Islet precursor cell (in vitro differentiated cells): ENCODE data around the gene CYP1B1.
"Not testable (repeated sequence)": the region's sequence is repeated elsewhere in the genome, so short reads cannot be mapped to it uniquely, and the experiment has no call there.

Experiments used
- DNase-seq: peaks from one replicate; pipeline ENCODE4 v3.0.0-alpha.2; 2018

The CYP1B1 gene

DNA sequence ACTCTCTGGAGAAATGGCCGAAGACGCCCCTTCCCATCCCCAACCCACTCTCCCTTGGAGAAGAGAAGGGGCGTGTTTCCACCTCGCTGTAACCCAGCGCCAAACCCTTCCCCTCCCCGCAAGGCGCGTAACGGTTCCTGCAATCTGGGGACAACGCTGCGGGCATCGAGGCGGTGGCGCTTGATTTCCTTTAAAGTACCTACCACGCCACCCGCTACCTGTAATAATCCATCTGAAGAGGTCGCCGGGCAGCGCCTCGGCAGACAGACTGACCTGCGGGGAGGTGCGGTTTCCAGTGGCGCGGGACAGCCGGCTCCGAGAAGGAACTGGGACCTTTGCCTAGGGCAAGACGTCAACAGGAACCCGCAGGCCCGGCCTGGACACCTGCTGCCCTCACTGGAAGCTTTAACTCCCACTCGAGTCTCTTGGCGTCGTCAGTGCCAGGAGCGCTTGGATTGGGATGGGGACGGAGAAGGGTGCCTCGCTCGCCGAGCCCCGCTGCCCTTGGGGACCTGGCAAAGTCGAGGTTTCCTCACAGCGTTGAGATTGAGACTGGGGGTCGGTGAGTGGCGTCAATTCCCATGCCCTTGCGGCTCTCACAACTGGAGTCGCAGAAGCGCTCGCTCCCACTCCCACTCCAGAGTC is at the start of gene CYP1B1:
Gene CYP1B1, minus strand, starts transcription at position 645 of the 645 bp plus-strand sequence. CDS start 763 bp downstream, outside the sequence.
- peak; percentile 63 for DNase-seq

DNA sequence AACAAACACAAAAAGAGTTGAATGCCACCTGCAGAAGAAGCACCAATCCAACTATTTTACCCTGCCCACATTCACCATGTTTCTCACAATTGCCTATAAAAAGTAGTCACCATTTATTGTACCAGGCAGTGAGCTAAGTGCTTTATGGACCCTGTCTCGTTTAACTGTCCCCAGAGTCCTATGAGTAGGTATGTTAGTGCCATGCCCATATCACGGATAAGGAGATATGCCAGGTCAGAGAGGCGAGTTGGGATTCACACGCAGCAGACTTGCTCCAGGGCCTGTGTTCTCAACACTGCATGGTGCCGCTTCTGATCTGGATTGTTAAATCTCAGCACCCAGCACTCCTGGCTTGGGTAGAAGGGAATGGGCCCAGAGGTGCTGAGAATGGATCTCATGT is 49.1 kb upstream of the CYP1B1 start:
- no peak for DNase-seq

DNA sequence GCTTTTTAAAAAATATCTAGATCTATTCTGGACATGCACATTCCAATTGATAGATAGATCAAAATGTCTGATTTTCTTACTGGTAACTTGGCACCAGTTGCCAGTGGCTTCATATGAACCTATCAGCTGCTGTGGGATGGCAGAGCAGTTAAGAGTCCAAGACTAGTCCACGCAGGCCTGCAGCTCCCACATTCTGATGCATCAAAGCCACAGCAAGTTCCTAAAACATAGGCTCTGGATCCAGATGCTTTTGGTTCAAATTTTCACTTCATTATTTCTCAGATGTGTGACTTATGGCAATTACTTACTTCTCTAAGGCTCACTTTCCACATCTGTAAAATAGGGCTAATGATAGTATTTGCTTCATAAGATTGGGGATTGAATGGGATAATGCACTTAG is 48.0 kb upstream of the CYP1B1 start:
- no peak for DNase-seq

DNA sequence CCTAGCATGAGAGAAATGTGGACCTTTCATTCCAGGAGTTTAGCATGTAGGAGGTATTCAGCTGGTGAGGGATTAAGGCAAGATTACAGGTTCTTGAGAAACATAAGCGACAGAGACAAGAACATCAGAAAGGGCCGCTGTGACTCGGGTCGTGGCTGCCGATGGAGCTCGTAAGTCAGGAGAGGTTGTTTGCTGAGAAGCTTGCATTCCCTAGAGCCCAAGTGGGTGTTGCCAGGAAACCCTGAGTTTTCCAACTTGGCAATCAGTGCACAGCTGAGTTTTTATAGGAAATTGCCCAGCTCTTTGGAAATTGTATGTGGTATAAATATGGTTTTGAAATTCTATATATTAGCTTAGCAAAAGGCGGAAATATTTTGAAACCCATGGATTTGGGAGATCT is 46.4 kb upstream of the CYP1B1 start:
- DNase-seq, result no peak

DNA sequence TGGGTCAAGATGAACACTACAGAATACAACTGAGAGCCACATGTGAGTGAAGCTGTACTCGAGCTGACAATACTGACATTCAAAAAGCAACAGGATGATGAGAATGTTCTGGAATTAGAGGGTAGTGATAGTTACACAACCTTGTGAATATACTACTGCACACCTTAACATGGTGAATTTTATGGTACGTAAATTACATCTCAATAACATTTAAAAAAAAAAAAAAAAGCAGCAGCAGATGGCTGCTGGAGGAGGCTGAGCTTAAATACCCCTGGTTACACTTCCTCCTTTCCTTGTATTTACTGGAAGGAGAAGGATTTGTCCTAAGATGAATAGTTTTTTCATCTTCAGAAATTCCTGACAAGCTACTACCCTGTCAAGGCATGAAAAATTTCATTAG is 45.5 kb upstream of the CYP1B1 start:
- no peak for DNase-seq

DNA sequence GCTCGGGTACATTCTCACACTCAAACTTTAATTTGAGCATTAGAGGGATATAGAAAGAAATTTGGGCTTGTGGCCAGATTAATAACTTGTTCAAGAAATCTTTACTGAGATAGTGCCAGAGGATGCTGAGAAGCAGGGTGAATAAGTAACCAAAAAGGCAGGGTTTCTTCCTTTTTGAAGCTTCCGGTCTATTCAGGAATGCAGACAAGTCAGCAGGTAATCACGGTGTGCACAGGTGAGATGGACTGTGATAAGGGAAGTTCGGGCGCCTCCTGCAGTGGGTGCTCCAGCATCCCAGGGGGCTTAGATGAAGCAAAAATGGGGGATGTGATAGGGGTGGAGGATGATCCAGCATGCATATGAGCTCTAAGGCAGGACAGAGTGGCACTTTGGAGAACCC is 44.9 kb upstream of the CYP1B1 start:
- no peak for DNase-seq

DNA sequence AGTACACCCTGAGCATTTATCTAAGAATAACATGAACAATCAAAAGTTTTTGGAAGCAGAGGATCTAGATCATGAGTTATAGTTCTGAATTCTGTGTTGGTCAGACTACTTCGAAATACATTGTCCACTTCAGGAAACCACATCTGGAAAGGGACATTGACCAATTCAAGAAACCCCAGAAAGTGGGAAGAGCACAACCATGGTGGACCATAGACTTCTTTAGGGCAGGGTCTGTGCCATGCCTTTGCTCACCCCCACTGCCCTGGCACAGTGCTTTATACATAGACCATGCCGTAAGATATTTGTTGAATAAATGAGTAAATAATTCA is 44.3 kb upstream of the CYP1B1 start:
- DNase-seq, result no peak

DNA sequence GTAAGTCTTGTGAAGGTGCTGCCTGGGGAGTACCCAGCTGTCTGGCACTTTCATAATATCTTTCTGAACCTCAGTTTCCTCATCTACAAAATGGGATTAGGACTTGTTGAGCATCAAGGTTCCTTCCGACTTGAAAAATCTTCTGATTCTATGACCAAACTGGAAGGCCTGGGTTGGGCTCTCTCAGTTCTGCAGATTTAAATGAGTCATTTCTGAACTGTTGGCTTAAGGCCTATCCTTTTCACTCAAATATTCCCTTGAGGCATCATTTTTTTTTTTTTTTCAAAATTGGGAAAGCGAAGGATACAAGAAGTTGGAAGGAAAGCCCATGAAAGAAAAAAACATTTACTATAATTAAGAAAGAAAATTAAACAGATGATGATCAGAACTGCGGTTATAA is 40.8 kb upstream of the CYP1B1 start:
- no peak for DNase-seq

DNA sequence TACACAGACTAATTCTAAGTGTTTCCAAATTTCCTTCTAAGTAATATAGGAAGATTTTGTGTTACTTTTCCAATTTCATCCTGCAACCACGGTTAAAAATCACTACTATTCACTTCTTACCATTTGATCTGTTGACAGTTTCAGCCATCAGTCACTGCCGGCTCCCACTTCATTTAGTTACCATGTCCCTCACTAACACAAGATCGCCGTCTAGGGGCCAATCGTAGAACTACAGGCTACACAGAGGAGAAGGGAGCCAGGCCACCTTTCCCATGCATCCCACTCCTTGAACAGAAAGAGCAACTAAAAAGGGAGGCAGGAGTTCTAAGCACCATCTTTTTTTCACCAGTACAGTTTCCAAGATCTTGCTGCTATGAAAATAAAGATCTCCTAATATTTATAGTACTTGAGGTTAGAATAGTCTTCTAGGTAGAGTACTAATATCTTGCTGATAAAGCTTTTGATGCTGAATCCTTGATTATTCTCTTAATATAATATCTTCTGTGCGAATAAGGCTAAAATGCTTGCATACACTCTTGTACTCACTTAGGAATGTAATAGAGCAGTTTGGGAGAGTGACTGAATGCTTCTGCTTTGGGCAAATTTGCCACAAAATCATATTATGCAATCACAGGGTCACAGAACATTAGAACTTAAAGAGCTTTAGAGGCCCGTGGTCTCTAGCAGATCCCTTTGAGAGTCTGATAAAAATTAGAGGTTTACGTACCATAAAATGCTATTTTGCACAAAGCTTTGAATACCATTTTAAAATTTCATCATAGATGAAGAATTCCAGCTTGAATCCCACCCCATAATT is 39.5 kb upstream of the CYP1B1 start:
- peak; percentile 92 for DNase-seq

DNA sequence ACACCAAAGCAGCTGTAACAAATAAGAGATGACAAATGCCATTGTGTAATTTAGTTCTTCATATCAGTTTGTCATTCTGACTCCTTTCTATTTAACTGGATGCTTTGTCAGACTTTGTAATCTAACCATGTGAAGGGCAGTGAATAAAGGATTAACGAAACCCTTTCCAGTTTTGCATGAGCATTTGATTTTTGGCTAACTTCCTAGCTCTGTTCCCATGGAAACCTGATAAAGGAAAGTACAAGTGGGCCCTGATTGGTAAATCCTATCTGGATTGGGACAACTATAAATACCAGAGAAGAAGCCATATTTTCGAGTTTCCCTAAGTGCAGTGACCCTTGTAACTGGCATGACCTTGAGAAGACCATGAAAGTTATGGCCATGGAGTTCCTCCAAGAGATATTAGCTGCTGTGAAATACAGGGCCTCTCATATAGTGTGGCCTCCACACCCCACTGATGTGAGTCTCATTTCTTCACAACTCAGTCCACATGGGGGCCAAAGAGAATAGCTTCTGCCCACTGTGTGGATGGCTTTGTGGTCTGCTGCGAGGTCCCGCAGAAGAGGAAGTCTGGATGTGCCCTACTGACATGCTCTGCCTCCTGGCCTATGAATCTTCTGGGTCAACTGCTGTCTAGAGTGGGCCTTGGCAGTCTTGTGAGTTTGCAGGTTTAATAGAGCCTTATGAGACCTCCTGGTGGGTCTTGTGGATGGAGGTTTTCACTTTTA is 38.2 kb upstream of the CYP1B1 start:
- no peak for DNase-seq

DNA sequence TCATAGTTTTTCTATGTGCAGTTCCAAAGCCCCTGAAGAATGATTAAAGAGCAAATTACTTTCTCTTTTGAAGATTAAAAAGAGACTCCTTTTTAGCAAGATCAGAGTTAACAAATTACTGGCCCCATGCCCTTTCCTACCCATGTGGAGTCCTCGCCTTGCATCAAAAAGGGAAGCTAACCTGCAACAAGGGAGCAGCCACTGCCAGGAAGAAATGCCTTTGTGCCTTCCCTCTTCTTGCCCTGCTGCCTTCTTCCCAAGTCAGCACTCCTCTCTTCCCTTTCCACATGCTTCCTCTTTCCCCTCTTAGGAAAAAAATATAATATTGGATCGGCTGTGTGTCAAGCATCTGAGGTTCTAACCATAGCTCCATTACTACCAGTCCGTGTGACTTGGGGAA is 37.1 kb upstream of the CYP1B1 start:
- no peak for DNase-seq

DNA sequence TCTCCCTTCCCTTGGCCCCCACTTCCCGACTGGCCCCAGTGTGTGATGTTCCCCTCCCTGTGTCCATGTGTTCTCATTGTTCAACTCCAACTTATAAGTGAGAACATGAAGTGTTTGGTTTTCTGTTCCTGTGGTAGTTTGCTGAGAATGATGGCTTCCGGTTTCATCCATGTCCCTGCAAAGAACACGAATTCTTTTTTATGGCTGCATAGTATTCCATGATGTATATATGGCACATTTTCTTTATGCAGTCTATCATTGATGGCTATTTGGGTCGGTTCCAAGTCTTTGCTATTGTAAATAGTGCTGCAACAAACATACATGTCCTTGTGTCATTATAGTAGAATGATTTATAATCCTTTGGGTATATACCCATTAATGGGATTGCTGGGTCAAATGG is 35.4 kb upstream of the CYP1B1 start:
- DNase-seq, result not testable (repeated sequence)

DNA sequence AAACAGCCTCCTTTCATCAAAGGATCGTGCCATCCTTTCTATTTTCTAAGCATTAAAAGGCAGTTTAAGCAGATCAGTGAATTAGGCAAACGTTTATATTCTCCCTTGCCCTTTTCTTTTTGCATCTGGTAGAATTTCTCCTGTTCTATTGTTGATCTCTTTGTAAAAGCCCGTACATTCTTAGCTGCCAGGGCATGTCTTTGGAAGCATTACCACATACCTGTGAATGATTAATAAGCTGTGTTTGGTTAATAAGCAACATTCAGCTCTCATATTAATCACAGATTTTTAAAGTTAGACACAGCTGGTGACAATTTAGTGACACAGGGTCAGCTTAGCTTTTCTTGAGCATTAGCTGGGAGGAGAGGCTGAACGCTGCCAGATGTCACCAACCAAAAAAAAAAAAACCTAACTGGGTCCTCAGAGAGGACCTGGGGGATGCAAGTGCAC is 33.8 kb upstream of the CYP1B1 start:
- DNase-seq, result no peak

DNA sequence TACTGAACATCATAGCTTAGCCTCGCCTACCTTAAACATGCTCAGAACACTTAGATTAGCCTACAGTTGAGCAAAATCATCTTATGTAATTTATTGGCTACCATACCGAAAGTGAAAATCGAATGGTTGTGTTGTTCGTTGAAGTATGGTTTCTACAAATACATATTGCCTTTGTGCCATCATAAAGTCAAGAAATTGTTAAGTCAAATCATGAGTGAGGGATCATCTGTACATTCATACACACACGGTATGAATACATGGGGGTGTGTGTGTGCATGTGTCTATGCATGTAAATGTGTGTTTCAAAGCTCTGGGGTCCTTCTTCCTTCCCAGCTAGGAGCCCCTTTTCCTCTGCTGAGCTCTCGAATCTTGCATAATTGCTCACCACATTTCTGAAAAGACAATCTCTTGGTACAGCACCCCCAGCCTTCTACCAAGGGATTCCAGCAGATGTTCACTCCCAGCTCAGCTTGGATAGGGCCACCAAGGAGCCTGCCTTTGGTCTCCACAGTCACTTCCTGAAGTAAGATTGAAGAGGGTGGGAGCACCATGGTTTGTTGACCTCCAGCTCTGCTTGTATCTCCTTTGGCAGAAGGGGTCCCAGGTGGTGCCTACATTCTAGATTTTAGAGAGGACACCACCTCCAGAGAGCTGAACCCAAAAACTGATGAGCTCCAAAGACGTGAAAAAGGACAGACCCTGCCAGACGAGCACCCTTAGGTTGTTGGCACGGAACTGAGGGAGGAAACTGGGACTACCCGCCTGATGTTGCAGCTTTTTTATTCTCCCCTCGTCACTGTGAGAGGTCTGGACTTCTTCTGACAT is 33.2 kb upstream of the CYP1B1 start:
- DNase-seq, result no peak

DNA sequence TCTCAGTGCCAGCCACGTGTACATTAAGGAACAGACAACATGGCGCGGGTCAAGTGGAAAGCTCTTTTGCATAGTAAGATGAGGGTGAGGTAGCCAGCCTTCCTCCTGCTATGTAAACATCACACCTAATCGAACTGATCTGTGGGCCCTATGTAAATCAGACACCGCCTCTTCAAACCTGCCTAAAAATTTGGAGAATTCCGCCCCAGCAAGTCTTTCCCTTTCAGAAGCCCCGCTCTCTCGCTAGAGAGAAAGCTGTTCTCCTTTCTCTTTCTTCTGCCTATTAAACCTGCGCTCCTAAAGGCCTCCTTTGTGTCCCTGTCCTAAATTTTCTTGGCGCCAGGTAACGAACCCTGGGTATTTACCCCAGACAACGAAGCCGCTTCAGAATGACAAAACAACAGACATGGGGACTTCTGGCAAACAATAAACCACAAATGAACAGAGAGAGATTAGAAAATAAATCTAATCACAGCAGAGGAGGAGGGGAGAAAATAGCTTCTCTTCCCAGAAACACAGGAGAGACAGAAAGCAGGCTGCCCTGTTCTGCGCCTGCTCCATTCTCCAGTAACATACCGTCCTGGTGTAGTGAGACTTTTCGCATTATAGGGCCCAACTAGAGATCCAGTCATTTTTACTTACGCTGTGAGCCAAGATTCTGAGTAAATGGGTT is 31.9 kb upstream of the CYP1B1 start:
- DNase-seq, result peak; percentile 68

DNA sequence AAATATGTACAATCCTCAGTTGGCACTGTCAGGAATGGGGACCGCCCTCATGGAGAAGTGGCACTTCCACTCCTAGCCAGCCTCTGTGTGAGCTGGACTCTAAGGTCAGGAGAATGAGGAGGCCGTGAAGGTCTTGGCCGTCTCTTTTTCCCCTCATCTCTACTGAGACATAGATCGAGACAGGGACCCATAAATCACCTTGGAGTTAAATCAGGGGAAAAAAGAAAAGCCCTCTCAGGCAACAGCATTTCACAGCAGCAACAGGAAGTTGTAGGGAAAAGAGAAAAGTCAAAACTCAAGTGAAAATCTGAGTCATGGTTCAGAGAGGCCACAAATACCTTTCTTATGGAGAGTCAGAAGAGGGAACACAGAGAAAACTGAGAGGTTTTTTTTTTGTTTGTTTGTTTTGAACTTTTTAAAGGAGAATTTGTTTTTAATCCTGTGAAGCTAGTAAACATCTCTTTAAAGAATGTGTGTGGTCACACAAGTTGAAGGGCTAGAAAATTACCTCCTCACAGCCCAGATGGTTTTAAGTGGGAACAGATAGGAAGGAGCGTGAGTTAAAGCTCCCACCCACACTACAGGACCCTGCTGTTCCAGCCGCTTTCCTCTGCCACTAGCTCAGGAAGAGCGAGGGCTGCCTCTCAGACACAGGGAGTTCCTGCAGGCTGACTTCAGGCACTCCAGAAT is 30.6 kb upstream of the CYP1B1 start:
- peak; percentile 87 for DNase-seq

DNA sequence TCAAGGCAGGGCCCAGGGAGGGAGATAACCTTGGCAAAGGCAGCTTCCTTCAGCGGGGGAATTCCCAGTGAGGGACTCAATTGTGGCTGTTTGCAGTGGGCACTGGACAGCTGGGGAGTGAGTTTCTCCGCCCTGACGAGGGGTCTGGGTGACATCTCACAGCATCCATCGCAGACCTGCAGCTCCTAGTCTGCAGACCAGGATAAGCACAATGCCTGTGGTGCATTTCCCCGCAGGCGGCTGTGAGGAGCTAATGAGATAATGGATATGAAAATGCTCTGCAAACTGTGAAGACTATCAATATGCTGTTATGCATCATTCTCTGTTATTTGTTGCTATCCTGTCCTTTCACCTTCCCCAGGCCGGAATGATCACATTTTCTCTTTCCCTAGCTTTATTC is 30.0 kb upstream of the CYP1B1 start:
- peak; percentile 68 for DNase-seq

DNA sequence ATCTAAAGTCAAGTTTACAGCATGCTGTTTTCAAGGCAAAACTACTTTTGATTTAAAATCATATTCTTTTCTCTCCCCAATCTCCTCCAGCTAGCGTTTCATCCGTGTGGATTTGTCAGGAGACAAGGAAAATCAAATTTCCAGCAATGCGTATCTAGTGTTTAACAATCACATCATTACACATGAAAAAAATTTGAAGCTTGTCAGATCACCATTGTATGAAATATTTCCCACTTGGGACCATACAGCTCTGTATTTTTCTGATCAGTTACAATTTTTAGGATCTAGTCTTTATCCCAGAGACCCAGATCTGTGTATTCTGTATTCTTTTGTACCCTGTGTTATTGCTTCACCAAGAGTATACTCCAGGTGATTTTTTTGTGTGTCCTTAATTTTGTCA is 28.6 kb upstream of the CYP1B1 start:
- no peak for DNase-seq

DNA sequence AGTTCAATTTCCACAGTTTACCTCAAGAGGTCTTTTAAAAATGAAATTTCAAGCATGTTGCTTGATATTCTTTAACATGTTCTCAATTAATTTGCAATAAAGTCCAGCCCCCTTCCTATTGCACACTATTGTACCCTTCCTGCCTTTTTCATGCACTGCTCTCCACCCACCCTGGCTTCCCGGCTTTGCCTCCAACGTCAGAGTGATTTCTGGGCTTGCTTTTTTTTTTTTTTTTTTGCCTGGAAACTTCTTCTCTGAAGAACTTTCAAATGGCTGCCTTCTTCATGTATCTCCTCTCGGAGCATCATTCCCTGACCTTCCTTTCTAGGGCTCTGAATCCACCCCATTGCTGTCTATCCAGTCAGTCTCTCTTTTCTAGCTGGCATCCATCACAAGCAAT is 24.4 kb upstream of the CYP1B1 start:
- no peak for DNase-seq

DNA sequence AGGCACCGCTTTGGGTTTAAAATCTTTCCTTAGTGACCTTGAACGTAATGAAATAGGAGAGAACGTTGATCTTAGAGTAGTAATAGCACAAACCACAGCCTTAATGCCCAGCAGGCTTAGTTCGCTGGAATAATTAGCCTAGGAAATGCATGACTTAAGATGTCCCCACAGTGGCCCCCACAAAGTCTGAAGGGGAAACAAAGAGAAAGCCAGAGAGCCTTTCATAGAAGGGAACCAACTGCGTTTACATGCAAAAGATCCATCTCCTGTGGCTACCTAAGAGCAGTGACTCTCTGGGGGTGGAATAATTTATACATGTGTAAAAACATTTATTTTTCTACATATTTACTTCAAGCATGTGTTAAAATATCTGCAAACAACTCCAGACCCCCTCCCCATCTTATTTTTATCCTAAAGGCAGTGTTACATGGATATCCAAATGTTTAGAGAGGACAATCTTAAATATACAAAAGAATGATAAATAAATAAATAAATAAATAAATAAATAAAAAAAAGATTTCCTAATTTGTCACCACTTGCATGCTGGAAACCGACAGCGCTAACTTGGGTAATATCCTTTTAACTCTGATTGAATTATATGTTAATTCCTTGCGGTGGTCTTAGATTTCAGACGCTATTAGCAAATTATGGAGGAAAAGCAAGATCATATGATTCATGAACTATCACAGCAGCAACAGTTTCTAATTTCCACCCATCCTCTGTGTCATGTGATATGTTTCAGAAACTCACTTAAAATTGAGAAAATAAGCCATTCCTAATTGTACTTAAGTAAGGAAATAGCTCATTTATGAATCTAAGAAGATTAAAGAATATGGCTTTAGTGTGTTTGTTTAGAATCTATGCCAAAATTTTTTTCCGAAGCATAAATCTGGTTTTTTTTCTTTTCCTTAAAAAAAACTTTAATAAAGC is 23.4 kb upstream of the CYP1B1 start:
- no peak for DNase-seq
